Chondrocyte (in vitro differentiated cells): ENCODE measurements around the gene ZNF451. TPM values are rescaled to one million over a fixed set of nuclear protein-coding genes. Genes with fewer than 3 reads are reported as not detected.
A peak's percentile ranks its signal among the peaks of the same experiment; 100 is the strongest.

ENCODE experiments used
- DNase-seq: peaks from one replicate; pipeline ENCODE4 v3.0.0; 2021; ENCODE audit warnings: mixed read lengths, low spot score
- H3K27ac Mint-ChIP-seq: one replicate; pipeline ENCODE4 v1.8.0; 2021; ENCODE audit warnings: mild to moderate bottlenecking, moderate library complexity, mixed read lengths; ENCODE audit not compliant: unreplicated experiment
- H3K27me3 Mint-ChIP-seq: 2 replicates; pipeline ENCODE4 v1.8.0; 2021; ENCODE audit warnings: low read depth, mixed read lengths
- H3K36me3 Mint-ChIP-seq: 2 replicates; pipeline ENCODE4 v1.8.0; 2021; ENCODE audit warnings: low read depth, mixed read lengths
- H3K4me1 Mint-ChIP-seq: 2 replicates; pipeline ENCODE4 v1.8.0; 2021; ENCODE audit warnings: low read depth, mild to moderate bottlenecking, mixed read lengths
- H3K4me3 Mint-ChIP-seq: one replicate; pipeline ENCODE4 v1.8.0; 2021; ENCODE audit warnings: mild to moderate bottlenecking, moderate library complexity, mixed read lengths; ENCODE audit not compliant: unreplicated experiment
- H3K9me3 Mint-ChIP-seq: 2 replicates; pipeline ENCODE4 v1.8.0; 2021; ENCODE audit warnings: low read depth, mixed read lengths
- CTCF ChIP-seq: fragments of 200-600 bp; sonication (generic); IDR thresholded peaks from 2 replicates; pipeline ENCODE4 v1.5.0; 2021; ENCODE audit warnings: antibody characterized with exemption, mild to moderate bottlenecking, moderate library complexity
- total RNA-seq: library from RNA; stranded (reverse); gene quantifications from 3 replicates; pipeline ENCODE4 v1.2.1, GENCODE V29; 2021

The ZNF451 gene
- total RNA-seq, 1 donor from 2014 or later = 45.4 TPM

GRCh38 chr6:57163956-57164355 is 74.0 kb downstream of the ZNF451 start:
- no peak overlapping the region for H3K4me3 Mint-ChIP-seq
- H3K27me3 Mint-ChIP-seq = no peaks in the 10 kb centered on the region
- peaks cover 26% of the 10 kb centered on the region for H3K36me3 Mint-ChIP-seq
- no peak for TF ChIP-seq CTCF
- H3K9me3 Mint-ChIP-seq = peaks cover 11% of the 10 kb centered on the region
- no peak for DNase-seq
- H3K4me1 Mint-ChIP-seq = peaks cover 18% of the 10 kb centered on the region
- no peak overlapping the region for H3K27ac Mint-ChIP-seq

- TF ChIP-seq CTCF = no peak
- no peak overlapping the region for H3K27ac Mint-ChIP-seq
- DNase-seq = no peak
- peaks cover 26% of the 10 kb centered on the region for H3K36me3 Mint-ChIP-seq
- no peak overlapping the region for H3K4me3 Mint-ChIP-seq
- H3K9me3 Mint-ChIP-seq = peaks cover 11% of the 10 kb centered on the region
- H3K4me1 Mint-ChIP-seq = peaks cover 18% of the 10 kb centered on the region
- no peaks in the 10 kb centered on the region for H3K27me3 Mint-ChIP-seq
Observed at GRCh38 chr6:57165080-57165479, 75.1 kb downstream of the ZNF451 start.

GRCh38 chr6:57172136-57173055 is 82.4 kb downstream of the ZNF451 start, which contains the start of gene BAG2:
Gene BAG2 (plus strand): TSS chr6:57172326. CDS start chr6:57172698, 372 bp downstream.
- H3K27me3 Mint-ChIP-seq = no peaks in the 10 kb centered on the region

GRCh38 chr6:57173056-57173885 is 83.3 kb downstream of the ZNF451 start:
- no peaks in the 10 kb centered on the region for H3K9me3 Mint-ChIP-seq
- DNase-seq = no peak

More at GRCh38 chr6:57172136-57173055, 82.4 kb downstream of the ZNF451 start, which contains the start of gene BAG2:
- Mint-ChIP-seq H3K27ac (peak within 1 kb of the TSS; percentile 96), H3K4me1 (peaks cover 45% of the 10 kb centered on the region), H3K4me3 (peak within 1 kb of the TSS; percentile 92), H3K9me3 (no peaks in the 10 kb centered on the region), H3K36me3 (peaks cover 6% of the 10 kb centered on the region)
- DNase-seq = peak; percentile 94
- TF ChIP-seq CTCF = peak; percentile 62

More at GRCh38 chr6:57173056-57173885, 83.3 kb downstream of the ZNF451 start:
- no peak for TF ChIP-seq CTCF
- peaks cover 4% of the 10 kb centered on the region for H3K36me3 Mint-ChIP-seq
- H3K4me1 Mint-ChIP-seq = peaks cover 54% of the 10 kb centered on the region
- no peaks in the 10 kb centered on the region for H3K27me3 Mint-ChIP-seq
- peak overlapping the region; percentile 92 for H3K4me3 Mint-ChIP-seq
- H3K27ac Mint-ChIP-seq = peak overlapping the region; percentile 96
